Left forelimb (tissue), 1 donor: Measurements from ENCODE around the gene GPR135.

Source experiments
- DNase-seq: peaks from one replicate; pipeline ENCODE4 v3.0.0-alpha.2; 2018; ENCODE audit warnings: low spot score

GPR135 gene

GRCh38 chr14:59465316-59466135 is at the start of gene GPR135:
Gene GPR135 (minus strand): TSS chr14:59465380. CDS start chr14:59465226, 154 bp downstream.
- DNase-seq: peak; percentile 78

GRCh38 chr14:59511916-59512575 is 46.9 kb upstream of the GPR135 start:
- no peak for DNase-seq

GRCh38 chr14:59510966-59511365 is 45.8 kb upstream of the GPR135 start:
- DNase-seq: no peak

- DNase-seq: no peak
Observed at GRCh38 chr14:59510001-59510400, 44.8 kb upstream of the GPR135 start.

- no peak for DNase-seq
Observed at GRCh38 chr14:59509101-59509500, 43.9 kb upstream of the GPR135 start.

GRCh38 chr14:59507752-59508103 is 42.5 kb upstream of the GPR135 start:
- no peak for DNase-seq

- no peak for DNase-seq
Observed at GRCh38 chr14:59507063-59507751, 42.0 kb upstream of the GPR135 start.

GRCh38 chr14:59503256-59503655 is 38.1 kb upstream of the GPR135 start:
- DNase-seq: no peak

GRCh38 chr14:59500732-59501131 is 35.6 kb upstream of the GPR135 start:
- DNase-seq: no peak

GRCh38 chr14:59492384-59492783 is 27.2 kb upstream of the GPR135 start:
- no peak for DNase-seq

- DNase-seq: no peak
Observed at GRCh38 chr14:59490756-59491155, 25.6 kb upstream of the GPR135 start.

GRCh38 chr14:59484639-59485175 is 19.5 kb upstream of the GPR135 start:
- DNase-seq: no peak

- DNase-seq: peak; percentile 98
Observed at GRCh38 chr14:59483819-59484638, 18.8 kb upstream of the GPR135 start, which contains the start of the genes JKAMP and L3HYPDH. Gene JKAMP (plus strand): TSS chr14:59484517. CDS start chr14:59484590, 73 bp downstream. Gene L3HYPDH (minus strand): TSS chr14:59484408. CDS start chr14:59484316, 92 bp downstream.

- peak; percentile 67 for DNase-seq
Observed at GRCh38 chr14:59483363-59483762, 18.2 kb upstream of the GPR135 start.

GRCh38 chr14:59482541-59483331 is 17.6 kb upstream of the GPR135 start:
- no peak for DNase-seq

- DNase-seq: no peak
Observed at GRCh38 chr14:59481871-59482540, 16.8 kb upstream of the GPR135 start.

GRCh38 chr14:59481407-59481806 is 16.2 kb upstream of the GPR135 start:
- no peak for DNase-seq

- DNase-seq: no peak
Observed at GRCh38 chr14:59480166-59480565, 15.0 kb upstream of the GPR135 start.

- no peak for DNase-seq
Observed at GRCh38 chr14:59478540-59478939, 13.4 kb upstream of the GPR135 start.

GRCh38 chr14:59475709-59476108 is 10.5 kb upstream of the GPR135 start:
- no peak for DNase-seq
